Measurements from ENCODE around the gene NARF.

DNA sequence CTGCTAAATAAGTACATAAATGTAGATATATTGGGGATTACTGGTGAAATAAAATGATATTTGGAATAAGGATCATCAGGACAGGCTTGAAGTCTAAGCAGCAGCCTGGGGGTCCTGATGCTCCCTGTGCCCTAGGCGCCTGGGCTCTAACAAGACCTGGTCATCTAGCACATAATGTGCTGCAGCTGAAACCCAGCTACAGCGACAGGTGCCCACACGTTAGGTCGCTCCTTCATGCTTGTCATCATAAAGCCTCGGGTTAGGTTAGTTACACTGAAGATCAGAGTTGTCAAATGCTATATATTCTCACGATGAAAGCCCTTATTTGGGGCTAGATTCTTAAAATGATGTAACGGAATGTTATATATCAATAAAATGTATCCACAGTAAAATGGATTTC, 11.5 kb downstream of the NARF start:
- TF ChIP-seq TAF1 (IDR thresholded peaks at IDR 0.05; ENCODE audit: low read depth, low read length) (no peak), TCF12 (IDR thresholded peaks at IDR 0.05; ENCODE audit: low read depth, low read length) (no peak)
- TF ChIP-seq, protein P1, sequence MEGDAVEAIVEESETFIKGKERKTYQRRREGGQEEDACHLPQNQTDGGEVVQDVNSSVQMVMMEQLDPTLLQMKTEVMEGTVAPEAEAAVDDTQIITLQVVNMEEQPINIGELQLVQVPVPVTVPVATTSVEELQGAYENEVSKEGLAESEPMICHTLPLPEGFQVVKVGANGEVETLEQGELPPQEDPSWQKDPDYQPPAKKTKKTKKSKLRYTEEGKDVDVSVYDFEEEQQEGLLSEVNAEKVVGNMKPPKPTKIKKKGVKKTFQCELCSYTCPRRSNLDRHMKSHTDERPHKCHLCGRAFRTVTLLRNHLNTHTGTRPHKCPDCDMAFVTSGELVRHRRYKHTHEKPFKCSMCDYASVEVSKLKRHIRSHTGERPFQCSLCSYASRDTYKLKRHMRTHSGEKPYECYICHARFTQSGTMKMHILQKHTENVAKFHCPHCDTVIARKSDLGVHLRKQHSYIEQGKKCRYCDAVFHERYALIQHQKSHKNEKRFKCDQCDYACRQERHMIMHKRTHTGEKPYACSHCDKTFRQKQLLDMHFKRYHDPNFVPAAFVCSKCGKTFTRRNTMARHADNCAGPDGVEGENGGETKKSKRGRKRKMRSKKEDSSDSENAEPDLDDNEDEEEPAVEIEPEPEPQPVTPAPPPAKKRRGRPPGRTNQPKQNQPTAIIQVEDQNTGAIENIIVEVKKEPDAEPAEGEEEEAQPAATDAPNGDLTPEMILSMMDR (IDR thresholded peaks at IDR 0.05; ENCODE audit: control extremely low read depth in 1 of 3, insufficient read depth in 1 of 3, low read depth in 1 of 3, low read length in 3 of 3): no peak
